GM18505 (cell line): ENCODE data around the gene PARG.
"Not testable (repeated sequence)": the region's sequence is repeated elsewhere in the genome, so short reads cannot be mapped to it uniquely, and the experiment has no call there.

Experiments
- ATAC-seq: cut with Tn5 transposase; IDR thresholded peaks from one replicate; pipeline ENCODE4 v1.9.1; 2021; ENCODE audit not compliant: unreplicated experiment
- POLR2A ChIP-seq: IDR thresholded peaks from 4 replicates; pipeline ENCODE4 v1.6.1; 2011; ENCODE audit warnings: borderline replicate concordance; ENCODE audit not compliant: insufficient read depth, insufficient read length; ENCODE audit errors: extremely low read depth

Gene PARG

GRCh38 chr10:49908290-49909080 lies 33.3 kb downstream of the PARG start:
- ATAC-seq = not testable (repeated sequence)

- ATAC-seq = not testable (repeated sequence)
Observed at GRCh38 chr10:49903829-49904228, 38.0 kb downstream of the PARG start.

- not testable (repeated sequence) for ATAC-seq
Observed at GRCh38 chr10:49900406-49900805, 41.4 kb downstream of the PARG start.

GRCh38 chr10:49899999-49900398 lies 41.8 kb downstream of the PARG start:
- not testable (repeated sequence) for ATAC-seq

GRCh38 chr10:49890025-49890424 lies 51.8 kb downstream of the PARG start:
- ATAC-seq = not testable (repeated sequence)

- ATAC-seq = not testable (repeated sequence)
Observed at GRCh38 chr10:49884739-49885331, 57.0 kb downstream of the PARG start.

GRCh38 chr10:49883852-49884251 lies 58.0 kb downstream of the PARG start:
- not testable (repeated sequence) for ATAC-seq

- ATAC-seq = not testable (repeated sequence)
Observed at GRCh38 chr10:49882327-49882726, 59.5 kb downstream of the PARG start.

- ATAC-seq = not testable (repeated sequence)
Observed at GRCh38 chr10:49872740-49873139, 69.1 kb downstream of the PARG start.

GRCh38 chr10:49871462-49871861 lies 70.4 kb downstream of the PARG start:
- ATAC-seq = not testable (repeated sequence)

GRCh38 chr10:49859933-49860332 lies 81.9 kb downstream of the PARG start:
- ATAC-seq = not testable (repeated sequence)

GRCh38 chr10:49858697-49859382 lies 83.0 kb downstream of the PARG start:
- not testable (repeated sequence) for ATAC-seq

GRCh38 chr10:49849520-49849919 lies 92.3 kb downstream of the PARG start:
- not testable (repeated sequence) for ATAC-seq

- no peak for TF ChIP-seq POLR2A
- no peak for ATAC-seq
Observed at GRCh38 chr10:49844775-49845595, 96.8 kb downstream of the PARG start.

- not testable (repeated sequence) for ATAC-seq
Observed at GRCh38 chr10:49842333-49842628, 99.5 kb downstream of the PARG start.
